C4-2B (cell line): ENCODE data around the gene RCN1.
"Not testable (repeated sequence)": the region's sequence is repeated elsewhere in the genome, so short reads cannot be mapped to it uniquely, and the experiment has no call there.

Experiments
- H3K27ac ChIP-seq: fragments of 450-650 bp; 2 replicates; pipeline ENCODE4 v1.5.1; 2017
- CTCF ChIP-seq: fragments of 450-650 bp; conservative IDR thresholded peaks from 2 replicates; pipeline ENCODE4 v1.5.1; 2017; ENCODE audit warnings: mild to moderate bottlenecking
- ZFX ChIP-seq: fragments of 450-650 bp; IDR thresholded peaks from 2 replicates; pipeline ENCODE4 v1.6.1; 2017

RCN1 gene

GRCh38 chr11:32113200-32113919, 22.5 kb downstream of the RCN1 start:
- no peak for TF ChIP-seq ZFX
- no peak overlapping the region for H3K27ac ChIP-seq

GRCh38 chr11:32113920-32114203, 23.0 kb downstream of the RCN1 start:
- H3K27ac ChIP-seq = no peak overlapping the region
- TF ChIP-seq ZFX = no peak
- no peak for TF ChIP-seq CTCF

GRCh38 chr11:32115446-32115845, 24.6 kb downstream of the RCN1 start:
- no peak overlapping the region for H3K27ac ChIP-seq
- TF ChIP-seq ZFX (no peak), CTCF (no peak)

- no peak overlapping the region for H3K27ac ChIP-seq
- TF ChIP-seq CTCF (no peak), ZFX (no peak)
Observed at GRCh38 chr11:32116668-32117067, 25.8 kb downstream of the RCN1 start.

- TF ChIP-seq ZFX (no peak), CTCF (no peak)
- H3K27ac ChIP-seq = no peak overlapping the region
Observed at GRCh38 chr11:32118025-32118974, 27.4 kb downstream of the RCN1 start.

GRCh38 chr11:32119139-32119538, 28.3 kb downstream of the RCN1 start:
- H3K27ac ChIP-seq = not testable (repeated sequence)

GRCh38 chr11:32121012-32121411, 30.1 kb downstream of the RCN1 start:
- no peak overlapping the region for H3K27ac ChIP-seq
- TF ChIP-seq ZFX (no peak), CTCF (no peak)

- no peak overlapping the region for H3K27ac ChIP-seq
- no peak for TF ChIP-seq CTCF
- no peak for TF ChIP-seq ZFX
Observed at GRCh38 chr11:32122200-32122599, 31.3 kb downstream of the RCN1 start.
